WI38 (cell line): ENCODE data around the gene ATP11A.

Experiments used
- H3K4me3 ChIP-seq: 2 replicates; pipeline ENCODE4 v1.5.1; 2011; ENCODE audit warnings: low read depth, mild to moderate bottlenecking, control low read depth, low read length
- TF ChIP-seq, protein P1 (sequence below): IDR thresholded peaks from 2 replicates; pipeline ENCODE4 v1.5.1; 2012; ENCODE audit warnings: low read depth, mild to moderate bottlenecking, control low read depth, low read length

Gene ATP11A

DNA sequence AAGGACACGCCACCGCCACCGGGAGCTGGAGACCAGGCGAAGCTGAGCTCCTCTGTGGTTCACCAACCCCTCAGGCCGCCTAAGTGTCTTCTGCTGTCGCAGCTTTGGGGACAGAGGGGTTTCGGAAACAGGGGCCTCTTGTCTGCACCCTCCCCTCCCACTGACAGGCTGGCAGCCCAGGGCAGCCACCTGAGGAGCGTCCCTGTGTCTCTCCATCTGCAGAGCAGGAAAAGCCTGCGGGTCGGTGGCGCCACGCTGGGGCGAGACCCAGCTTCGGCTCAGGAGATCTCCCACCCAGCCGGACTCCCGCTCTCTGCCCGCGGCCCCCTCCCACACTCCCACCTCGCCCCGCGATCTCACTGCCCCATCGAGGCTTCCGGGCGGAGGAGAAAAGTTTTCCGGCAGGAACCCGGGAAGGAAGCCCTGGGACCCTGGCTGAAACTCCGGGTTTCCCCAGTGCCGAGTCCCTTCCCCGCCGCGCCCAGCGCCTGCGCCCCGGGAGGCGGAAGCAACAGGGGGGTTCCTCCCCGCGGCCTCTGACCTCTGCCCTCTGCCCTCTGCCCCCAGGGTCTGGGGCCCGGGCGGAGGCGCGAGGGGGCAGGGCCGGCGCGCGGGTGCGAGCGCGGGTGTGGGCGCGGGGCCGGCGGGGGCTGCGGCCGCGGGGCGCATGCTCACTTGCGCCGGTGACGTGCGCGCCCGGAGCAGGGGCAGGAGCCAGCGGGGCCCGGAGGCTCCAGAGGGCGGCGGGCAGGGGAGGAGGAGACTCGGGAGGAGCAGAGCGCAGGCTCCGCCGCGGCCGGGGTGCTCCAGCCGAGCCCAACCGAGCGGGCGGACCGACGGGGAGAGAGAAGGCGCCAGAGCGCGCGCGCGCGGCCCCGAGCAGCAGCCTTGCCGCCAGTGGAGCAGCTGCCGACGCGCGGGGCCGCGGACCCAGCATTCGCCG lies at the start of gene ATP11A:
ATP11A (plus strand) TSS at position 736 of the 943 bp plus-strand sequence. CDS start 379 bp downstream, outside the sequence.
- peak within 1 kb of the TSS; percentile 84 for H3K4me3 ChIP-seq
- TF ChIP-seq, protein P1, sequence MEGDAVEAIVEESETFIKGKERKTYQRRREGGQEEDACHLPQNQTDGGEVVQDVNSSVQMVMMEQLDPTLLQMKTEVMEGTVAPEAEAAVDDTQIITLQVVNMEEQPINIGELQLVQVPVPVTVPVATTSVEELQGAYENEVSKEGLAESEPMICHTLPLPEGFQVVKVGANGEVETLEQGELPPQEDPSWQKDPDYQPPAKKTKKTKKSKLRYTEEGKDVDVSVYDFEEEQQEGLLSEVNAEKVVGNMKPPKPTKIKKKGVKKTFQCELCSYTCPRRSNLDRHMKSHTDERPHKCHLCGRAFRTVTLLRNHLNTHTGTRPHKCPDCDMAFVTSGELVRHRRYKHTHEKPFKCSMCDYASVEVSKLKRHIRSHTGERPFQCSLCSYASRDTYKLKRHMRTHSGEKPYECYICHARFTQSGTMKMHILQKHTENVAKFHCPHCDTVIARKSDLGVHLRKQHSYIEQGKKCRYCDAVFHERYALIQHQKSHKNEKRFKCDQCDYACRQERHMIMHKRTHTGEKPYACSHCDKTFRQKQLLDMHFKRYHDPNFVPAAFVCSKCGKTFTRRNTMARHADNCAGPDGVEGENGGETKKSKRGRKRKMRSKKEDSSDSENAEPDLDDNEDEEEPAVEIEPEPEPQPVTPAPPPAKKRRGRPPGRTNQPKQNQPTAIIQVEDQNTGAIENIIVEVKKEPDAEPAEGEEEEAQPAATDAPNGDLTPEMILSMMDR, result no peak

DNA sequence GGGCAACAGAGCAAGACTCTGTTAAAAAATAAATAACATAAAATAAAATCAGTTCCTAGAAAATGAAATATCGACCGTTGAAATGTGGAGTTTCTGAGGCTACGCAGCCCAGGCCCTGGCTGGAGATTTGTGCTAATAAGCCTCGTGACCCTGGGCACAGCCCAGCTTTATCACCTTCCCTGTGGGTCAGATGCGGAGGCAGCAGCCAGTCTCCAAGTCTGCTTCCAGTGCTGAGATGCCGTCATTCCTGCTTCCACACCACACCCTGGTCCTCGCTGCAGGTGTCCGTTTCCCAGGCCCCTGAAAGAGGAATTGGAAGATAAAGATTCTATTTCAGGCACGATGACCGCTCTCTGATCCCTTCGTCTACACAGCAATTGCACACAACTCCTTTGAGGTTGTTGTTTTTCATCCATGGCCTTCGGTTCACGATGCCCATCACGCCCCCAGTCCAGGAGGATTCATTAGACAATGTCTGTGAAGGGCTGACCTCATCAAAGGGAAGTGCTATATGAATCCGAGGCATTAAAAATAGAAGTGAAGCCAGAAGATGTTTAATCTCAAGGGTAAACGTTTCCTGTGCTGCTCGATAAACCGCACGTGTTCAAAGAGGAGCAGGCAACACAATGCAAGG lies 48.3 kb upstream of the ATP11A start:
- no peak overlapping the region for H3K4me3 ChIP-seq
- TF ChIP-seq, protein P1, result no peak

DNA sequence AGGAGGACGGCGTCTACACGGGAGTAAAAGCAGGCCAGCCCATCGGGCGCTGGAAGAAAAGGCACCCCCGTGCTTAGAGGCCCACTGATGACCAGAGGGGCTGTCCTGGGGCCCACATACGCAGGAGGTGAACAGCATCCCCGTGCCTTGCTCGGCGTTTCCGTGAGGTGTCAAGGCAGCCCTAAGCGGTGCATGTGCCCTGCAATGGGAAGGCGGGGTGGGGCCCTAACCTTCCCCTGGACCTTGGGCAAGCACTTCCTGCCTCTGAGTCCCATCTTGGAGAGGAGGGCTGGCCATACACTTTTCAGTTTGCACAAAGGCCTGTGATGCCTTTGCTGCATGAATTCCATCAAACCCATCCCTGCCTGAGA lies 47.8 kb upstream of the ATP11A start:
- TF ChIP-seq, protein P1, result no peak
- no peak overlapping the region for H3K4me3 ChIP-seq

DNA sequence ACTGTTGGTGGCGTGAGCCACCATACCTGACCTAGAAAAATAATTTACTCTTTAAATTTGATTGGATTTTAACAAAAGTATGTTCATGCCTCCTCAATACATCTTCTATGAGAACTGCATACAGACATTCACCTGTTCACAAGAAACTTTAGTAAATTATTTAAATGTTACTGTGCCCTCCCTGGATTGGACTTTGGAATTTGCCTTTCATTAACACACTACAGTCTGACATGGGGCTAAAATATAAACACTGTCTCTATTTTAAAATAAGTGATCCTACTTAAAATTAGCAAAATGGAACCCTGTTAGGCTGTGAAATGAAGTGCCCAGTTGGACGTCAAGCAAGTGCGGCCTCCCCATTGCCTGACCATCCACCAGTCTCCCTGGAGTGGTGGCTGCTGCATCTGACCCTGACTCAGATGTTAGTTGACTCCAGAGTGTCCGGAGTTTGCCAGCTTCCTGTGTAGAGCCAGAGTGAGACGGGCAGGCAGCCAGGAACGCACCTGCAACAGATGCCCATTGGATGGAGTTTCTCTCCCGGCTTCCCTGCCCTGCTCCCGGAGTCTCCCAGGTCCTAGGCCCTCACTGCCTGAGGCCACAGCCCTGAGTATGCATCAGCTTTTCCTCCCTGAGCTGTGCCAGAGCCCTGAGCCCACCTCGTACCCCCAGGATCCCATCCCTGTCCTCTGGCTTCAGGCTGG lies 45.9 kb upstream of the ATP11A start:
- no peak overlapping the region for H3K4me3 ChIP-seq
- TF ChIP-seq, protein P1, result no peak

DNA sequence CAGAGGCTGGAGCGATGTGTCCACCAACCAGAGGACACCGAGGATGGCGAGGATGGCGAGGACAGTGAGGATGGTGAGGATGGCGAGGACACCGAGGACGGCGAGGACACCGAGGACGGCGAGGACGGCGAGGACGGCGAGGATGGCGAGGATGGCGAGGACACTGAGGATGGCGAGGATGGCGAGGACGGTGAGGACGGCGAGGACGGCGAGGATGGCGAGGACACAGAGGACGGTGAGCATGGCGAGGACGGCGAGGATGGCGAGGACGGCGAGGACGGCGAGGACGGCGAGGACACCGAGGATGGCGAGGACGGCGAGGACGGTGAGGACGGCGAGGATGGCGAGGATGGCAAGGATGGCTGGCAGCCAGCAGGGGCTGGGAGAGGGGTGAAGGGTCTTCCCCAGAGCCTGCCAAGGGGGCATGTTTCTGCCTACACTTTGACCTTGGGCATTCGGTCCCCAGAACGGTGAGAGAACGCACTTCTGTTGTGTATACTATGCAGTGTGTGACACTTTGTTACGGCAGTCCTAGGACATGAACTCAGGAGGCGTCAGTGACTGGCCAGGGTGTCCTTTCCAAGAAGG lies 44.4 kb upstream of the ATP11A start:
- H3K4me3 ChIP-seq, result no peak overlapping the region
- TF ChIP-seq, protein P1, result no peak

DNA sequence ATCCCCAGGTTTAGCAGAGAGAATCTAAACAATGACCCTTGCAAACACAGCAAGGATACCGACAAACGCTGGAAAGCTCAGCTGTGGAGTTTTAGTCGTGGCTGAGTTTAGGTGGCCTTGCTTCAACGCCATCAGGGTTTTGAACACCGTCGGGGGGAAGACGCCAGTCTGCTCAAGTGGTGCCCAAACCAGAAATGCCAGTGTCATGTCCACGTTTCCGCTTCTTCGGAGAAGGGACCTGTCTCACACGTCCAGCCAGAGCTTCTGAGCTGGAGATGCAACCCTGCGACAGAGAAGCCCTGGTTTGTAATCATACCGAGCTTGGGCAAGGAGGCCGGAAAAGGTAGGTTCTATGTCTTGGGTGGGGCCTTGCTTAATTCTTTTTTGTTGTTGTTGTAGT lies 42.6 kb upstream of the ATP11A start:
- H3K4me3 ChIP-seq, result no peak overlapping the region
- TF ChIP-seq, protein P1, result no peak
